ENCODE results near the gene OR52K2.

DNA sequence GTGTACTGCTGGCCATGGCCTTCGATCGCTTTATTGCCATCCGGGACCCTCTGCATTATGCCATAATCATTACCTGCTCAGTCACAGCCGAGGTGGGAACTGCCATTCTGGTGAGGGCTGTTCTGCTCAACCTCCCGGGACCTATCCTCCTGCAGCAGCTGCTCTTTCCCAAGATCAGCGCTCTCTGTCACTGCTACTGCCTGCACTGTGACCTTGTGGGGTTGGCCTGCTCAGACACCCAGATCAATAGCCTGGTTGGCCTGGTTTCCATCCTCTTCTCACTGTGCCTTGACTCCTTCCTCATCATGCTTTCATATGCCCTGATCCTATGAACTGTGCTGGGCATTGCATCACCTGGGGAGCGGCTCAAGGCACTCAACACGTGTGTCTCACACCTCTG is 30.7 kb upstream of the OR52K2 start:
- no peak for TF ChIP-seq POLR2A (IDR thresholded peaks at IDR 0.05)
- TF ChIP-seq, protein P1, sequence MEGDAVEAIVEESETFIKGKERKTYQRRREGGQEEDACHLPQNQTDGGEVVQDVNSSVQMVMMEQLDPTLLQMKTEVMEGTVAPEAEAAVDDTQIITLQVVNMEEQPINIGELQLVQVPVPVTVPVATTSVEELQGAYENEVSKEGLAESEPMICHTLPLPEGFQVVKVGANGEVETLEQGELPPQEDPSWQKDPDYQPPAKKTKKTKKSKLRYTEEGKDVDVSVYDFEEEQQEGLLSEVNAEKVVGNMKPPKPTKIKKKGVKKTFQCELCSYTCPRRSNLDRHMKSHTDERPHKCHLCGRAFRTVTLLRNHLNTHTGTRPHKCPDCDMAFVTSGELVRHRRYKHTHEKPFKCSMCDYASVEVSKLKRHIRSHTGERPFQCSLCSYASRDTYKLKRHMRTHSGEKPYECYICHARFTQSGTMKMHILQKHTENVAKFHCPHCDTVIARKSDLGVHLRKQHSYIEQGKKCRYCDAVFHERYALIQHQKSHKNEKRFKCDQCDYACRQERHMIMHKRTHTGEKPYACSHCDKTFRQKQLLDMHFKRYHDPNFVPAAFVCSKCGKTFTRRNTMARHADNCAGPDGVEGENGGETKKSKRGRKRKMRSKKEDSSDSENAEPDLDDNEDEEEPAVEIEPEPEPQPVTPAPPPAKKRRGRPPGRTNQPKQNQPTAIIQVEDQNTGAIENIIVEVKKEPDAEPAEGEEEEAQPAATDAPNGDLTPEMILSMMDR (IDR thresholded peaks at IDR 0.05): no peak
